HEK293T (cell line): ENCODE measurements around the gene C17orf78.

Source experiments
- ELF4 ChIP-seq: fragments of 450-650 bp; IDR thresholded peaks from 2 replicates; pipeline ENCODE4 v1.6.1; 2017; ENCODE audit warnings: antibody characterized with exemption
- HDGF ChIP-seq: fragments of 450-650 bp; IDR thresholded peaks from 2 replicates; pipeline ENCODE4 v1.6.1; 2017; ENCODE audit warnings: antibody characterized with exemption, borderline replicate concordance
- SUZ12 ChIP-seq: fragments of 450-650 bp; IDR thresholded peaks from 2 replicates; pipeline ENCODE4 v1.6.1; 2016; ENCODE audit warnings: mild to moderate bottlenecking

DNA sequence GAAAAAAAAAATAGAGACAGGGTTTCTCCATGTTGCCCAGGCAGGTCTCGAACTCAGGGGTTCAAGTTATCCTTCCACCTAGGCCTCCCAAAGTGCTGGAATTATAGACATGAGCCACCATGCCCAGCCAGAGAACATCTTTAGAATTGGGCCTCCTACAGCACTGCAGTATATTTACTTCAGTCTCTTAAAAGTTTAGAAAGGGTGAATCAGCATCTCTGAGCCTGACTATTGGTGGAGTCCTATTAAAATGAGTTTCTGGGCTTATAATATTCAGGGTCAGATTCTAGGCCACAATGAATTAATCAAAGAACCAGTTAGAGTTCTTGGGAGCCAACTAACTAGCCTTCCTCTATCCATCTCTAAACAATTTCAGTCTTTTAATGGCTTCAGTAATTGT lies 53.7 kb downstream of the C17orf78 start:
- TF ChIP-seq HDGF (no peak), ELF4 (no peak), SUZ12 (no peak)
